HG02943 (cell line): ENCODE measurements around the gene KSR1.
A peak's percentile ranks its signal among the peaks of the same experiment; 100 is the strongest.

Source experiments
- ATAC-seq: cut with Tn5 transposase; IDR thresholded peaks from one replicate; pipeline ENCODE4 v1.9.1; 2021; ENCODE audit warnings: mild to moderate bottlenecking, low read depth, moderate library complexity; ENCODE audit not compliant: unreplicated experiment

The KSR1 gene

GRCh38 chr17:27530764-27531391 lies 74.6 kb downstream of the KSR1 start:
- no peak for ATAC-seq

- no peak for ATAC-seq
Observed at GRCh38 chr17:27531469-27531961, 75.3 kb downstream of the KSR1 start.

GRCh38 chr17:27532269-27533263 lies 76.3 kb downstream of the KSR1 start:
- no peak for ATAC-seq

- ATAC-seq, result no peak
Observed at GRCh38 chr17:27533874-27534815, 77.9 kb downstream of the KSR1 start.

GRCh38 chr17:27535178-27535928 lies 79.1 kb downstream of the KSR1 start:
- ATAC-seq, result no peak

- ATAC-seq, result no peak
Observed at GRCh38 chr17:27535975-27536374, 79.7 kb downstream of the KSR1 start.

- ATAC-seq, result no peak
Observed at GRCh38 chr17:27536781-27537180, 80.5 kb downstream of the KSR1 start.

GRCh38 chr17:27538156-27538955 lies 82.1 kb downstream of the KSR1 start:
- ATAC-seq, result no peak

- no peak for ATAC-seq
Observed at GRCh38 chr17:27539152-27539551, 82.9 kb downstream of the KSR1 start.

- no peak for ATAC-seq
Observed at GRCh38 chr17:27539794-27540317, 83.6 kb downstream of the KSR1 start.

- no peak for ATAC-seq
Observed at GRCh38 chr17:27540318-27541101, 84.3 kb downstream of the KSR1 start.

GRCh38 chr17:27541301-27542023 lies 85.2 kb downstream of the KSR1 start:
- no peak for ATAC-seq

- no peak for ATAC-seq
Observed at GRCh38 chr17:27542841-27543463, 86.7 kb downstream of the KSR1 start.

- ATAC-seq, result no peak
Observed at GRCh38 chr17:27543464-27543856, 87.2 kb downstream of the KSR1 start.

- ATAC-seq, result no peak
Observed at GRCh38 chr17:27543958-27544349, 87.7 kb downstream of the KSR1 start.

- peak; percentile 83 for ATAC-seq
Observed at GRCh38 chr17:27544350-27545131, 88.3 kb downstream of the KSR1 start.
